Mucosa of gallbladder (tissue), 1 donor: ENCODE results near the gene NEUROG3. TPM values are rescaled to one million over a fixed set of nuclear protein-coding genes. Genes with fewer than 3 reads are reported as not detected.

Experiments
- DNase-seq: peaks from one replicate; pipeline ENCODE4 v3.0.0-alpha.2; 2020; ENCODE audit warnings: low spot score
- total RNA-seq: library from RNA; stranded (reverse); gene quantifications from one replicate; pipeline ENCODE4 v1.2.1, GENCODE V29; 2021
- donor health status: DM: no; HTN: no; CAD: no.

NEUROG3 gene
- total RNA-seq, result not detected

DNA sequence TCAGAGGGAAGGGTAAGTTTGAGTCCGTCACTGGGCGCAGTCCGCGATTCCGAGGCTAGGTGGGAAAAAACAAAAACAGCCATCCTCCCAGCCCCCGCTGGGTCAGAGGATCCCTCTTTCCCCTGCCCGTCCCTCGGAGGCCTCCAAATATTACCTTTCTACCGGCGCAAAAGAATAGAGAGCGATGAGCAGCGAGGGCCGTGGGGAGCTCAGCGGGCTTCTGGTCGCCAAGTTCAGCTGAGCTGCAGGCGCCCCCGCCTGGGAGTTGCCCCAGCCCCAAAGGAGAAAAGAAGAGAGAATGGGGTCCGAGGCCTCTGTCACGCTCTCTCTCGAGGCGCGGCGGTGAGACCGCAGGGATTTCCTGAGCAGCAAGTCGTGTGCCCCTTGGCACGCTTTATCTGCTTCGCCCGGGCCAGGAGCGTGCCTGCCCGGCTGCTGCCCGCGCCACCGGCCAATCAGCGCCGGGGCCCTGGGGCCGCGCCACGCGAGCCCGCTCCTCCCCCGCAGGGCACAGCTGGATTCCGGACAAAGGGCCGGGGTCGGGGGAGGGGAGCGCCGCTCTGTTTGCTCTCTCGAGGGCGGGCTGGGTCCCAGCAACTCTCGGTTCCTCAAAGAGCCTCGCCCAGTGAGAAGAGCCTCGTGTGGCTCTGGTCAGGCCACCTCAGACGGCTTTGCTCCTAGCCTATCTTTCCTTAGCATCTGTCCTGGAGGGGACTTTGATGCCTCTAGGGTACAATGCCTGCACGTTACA, at the start of gene NEUROG3:
TSS of gene NEUROG3 (minus strand) at position 367 of the 751 bp plus-strand sequence. CDS start 379 bp downstream, outside the sequence.
- DNase-seq, result no peak

- no peak for DNase-seq
Measured at GRCh38 chr10:69620625-69621024, 47.4 kb upstream of the NEUROG3 start.

DNA sequence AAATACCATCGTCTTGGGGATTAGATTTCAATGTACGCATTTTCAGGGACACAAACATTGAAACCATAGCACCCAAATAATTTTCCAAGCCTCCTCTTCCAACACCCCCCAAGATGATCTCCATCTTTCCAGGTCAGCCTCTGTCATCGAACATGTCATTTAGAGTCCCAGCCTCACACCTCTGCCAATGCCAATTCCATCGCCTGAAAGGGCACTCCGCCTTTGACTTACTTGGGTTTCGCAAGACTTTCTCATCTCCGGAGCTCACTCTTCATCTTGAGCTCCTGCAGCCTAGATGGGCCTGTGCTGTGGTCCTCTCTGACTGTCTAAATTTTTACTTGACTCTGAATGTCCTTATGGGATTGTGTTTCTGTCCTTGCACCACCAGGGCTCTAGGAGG, 46.4 kb upstream of the NEUROG3 start:
- DNase-seq, result no peak

GRCh38 chr10:69618746-69619145, 45.5 kb upstream of the NEUROG3 start:
- DNase-seq, result no peak

GRCh38 chr10:69616358-69616757, 43.1 kb upstream of the NEUROG3 start:
- DNase-seq, result no peak

GRCh38 chr10:69614130-69614529, 40.9 kb upstream of the NEUROG3 start:
- no peak for DNase-seq

GRCh38 chr10:69612760-69613159, 39.5 kb upstream of the NEUROG3 start:
- no peak for DNase-seq

DNA sequence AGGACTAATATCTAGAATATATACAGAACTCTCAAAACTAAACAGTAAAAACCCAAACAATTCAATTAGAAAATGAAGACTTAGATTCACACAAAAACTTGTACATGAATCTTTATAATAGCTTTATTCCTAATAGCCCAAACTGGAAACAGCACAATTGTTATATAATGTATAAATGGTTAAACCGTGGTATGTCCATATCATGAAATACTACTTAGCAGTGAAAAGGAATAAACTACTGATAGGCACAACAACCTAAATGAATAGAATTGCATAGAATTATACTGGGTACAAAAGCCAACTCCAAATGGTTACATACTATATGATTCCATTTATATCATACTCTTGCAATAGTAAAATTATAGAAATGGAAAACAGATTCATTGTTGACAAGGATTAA, 35.9 kb upstream of the NEUROG3 start:
- no peak for DNase-seq

- no peak for DNase-seq
Measured at GRCh38 chr10:69600761-69601330, 27.6 kb upstream of the NEUROG3 start.

DNA sequence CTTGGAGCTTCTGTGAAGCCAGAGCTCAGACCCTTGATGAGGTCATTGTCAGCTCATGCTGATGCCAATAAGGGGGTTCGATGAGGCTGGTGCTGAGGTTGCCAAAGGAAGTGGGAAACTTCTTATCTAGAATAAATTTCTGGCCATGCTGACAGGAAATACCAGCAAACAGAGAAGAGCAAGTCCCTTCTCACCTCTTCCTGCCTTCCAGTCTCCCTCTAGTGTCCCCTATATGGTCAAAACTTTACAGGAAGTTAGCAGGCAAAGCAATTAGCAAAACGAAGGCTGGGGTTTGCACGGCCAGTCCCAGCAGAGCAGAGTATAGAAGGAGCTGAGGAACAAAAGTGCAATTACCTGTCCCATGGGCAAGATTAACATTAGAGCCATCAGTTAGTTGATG, 15.1 kb upstream of the NEUROG3 start:
- DNase-seq, result no peak

DNA sequence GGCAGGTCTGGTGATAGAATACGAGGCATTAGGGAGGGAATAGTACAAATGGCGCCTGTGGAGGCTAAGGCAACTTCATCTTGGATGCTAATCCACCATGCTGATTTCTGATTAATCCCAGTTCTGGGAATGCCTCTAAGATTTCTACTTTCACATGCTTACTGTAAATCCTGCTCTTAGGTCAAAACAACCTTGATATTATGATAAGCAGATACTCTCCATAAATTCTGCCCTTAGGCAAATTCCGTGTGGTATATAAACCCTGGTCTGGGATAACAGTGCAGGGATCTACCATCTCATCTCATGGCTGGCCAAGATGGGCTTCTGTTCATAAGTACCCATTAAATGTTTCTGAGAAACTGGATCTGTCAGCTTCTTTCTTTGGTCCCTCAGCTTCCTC, 11.4 kb upstream of the NEUROG3 start:
- no peak for DNase-seq

GRCh38 chr10:69583106-69583505, 9.9 kb upstream of the NEUROG3 start:
- no peak for DNase-seq

DNA sequence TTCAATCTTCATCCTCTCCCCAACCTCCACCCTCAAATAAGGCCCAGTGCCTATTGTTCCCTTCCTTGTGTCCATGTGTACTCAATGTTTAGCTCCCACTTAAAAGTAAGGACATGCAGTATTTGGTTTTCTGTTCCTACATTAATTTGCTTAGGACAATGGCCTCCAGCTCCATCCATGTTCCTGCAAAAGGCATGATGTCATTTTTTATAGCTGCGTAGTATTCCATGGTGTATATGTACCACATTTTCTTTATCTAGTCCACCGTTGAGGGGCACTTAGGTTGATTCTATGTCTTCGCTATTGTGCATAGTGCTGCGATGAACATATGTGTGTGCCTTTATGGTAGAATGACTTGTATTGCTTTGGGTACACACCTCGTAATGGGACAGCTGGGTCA, 7.2 kb upstream of the NEUROG3 start:
- DNase-seq, result no peak

DNA sequence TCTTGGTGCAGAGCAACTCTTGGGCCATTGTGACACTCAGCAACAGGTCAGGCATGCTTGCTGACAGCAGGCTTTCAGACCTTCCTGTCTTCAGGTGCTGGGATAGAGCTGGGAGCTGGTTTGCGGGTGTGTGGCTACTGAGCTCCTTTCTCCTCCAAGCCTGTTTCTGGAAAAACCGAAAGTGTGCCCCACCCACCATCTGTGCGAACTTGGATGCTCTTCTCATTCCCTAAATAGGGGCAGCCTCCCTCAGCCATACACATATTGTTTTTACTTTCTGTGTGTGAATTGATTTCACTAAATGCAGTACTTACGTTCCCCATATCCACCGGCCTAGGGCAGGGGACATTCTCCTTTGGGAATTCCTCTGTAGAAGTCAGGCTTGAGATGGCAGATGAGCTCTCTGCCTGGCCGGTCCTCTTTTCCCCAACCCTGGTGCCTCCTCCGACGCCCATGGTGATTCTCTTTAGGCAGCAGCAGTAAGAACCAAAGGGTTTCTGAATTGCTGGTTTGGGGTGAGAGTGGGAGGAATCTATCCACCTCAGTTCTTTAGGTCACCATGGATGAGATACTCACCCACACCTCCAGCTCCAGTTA, 6.3 kb upstream of the NEUROG3 start:
- no peak for DNase-seq

DNA sequence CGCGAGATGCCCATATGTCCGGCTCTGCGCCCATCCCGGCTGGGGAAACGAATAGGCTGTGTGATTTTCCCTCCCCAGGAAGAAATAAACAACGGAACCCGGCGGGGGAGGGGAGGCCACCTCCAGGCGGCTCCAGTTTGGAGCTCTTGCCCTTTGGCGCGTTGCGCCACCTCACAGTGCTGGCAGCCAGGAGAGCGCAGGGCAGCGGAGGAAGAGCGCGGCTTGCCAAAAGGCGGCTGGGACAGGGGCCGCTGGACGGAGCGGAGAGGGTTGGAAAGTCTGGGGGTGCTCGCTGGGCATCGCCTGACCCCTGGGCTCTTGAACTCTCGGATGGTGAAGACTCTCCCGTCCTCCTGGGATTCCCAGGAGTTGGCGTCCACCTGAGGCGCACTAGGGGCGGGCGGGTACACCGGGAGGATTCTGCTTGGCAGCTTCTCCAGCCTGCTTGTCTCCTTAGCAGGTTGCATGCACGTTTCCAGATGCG, 5.3 kb upstream of the NEUROG3 start:
- DNase-seq, result no peak

DNA sequence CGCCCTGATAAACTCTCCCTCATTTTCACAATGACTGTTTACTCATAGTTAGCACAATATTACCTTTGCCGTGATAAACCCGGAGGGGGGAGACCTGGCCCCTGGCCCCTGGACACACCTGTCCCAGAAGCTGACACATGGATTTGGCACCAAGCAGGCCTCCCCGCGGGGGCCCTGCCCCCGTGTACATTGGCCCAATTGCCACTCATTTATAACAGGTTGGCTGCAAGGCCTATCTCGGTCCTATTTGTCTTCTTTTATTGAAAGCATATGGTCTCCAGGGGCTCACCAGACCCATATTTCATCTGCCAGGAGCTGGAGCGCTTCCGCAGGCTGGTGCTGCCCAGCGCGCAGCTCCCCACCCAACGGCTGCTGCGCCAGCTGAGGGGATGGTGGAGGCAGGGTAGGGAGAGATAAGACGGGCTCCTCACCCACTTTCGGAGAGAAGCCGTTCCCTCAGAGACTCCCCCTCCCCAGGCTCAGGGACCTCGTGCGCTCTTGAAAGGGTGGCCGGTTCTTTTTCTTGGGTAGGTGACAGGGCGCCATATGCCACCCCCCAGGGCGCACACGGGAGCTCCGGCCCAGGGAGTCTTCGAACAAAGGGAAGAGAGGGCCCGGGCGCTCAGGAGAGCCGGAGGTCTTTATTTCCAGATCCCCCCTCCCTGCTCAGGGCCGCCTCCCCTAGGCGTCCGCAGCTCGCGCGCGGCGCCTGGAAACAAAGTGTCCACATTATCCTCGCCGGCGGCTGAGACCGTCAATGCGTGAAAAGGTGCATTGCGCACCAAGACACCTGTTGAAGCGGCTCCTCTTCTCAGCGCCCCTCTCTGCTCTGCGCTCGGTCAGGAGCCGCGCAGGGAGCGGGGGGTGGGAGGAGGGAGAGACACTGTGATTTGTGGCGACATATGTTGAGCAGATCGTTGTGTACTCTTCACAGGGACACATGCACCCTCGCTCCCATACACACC, 4.3 kb upstream of the NEUROG3 start:
- no peak for DNase-seq

- DNase-seq, result no peak
Measured at GRCh38 chr10:69576334-69577011, 3.3 kb upstream of the NEUROG3 start.

GRCh38 chr10:69575164-69575722, 2.0 kb upstream of the NEUROG3 start:
- no peak for DNase-seq

DNA sequence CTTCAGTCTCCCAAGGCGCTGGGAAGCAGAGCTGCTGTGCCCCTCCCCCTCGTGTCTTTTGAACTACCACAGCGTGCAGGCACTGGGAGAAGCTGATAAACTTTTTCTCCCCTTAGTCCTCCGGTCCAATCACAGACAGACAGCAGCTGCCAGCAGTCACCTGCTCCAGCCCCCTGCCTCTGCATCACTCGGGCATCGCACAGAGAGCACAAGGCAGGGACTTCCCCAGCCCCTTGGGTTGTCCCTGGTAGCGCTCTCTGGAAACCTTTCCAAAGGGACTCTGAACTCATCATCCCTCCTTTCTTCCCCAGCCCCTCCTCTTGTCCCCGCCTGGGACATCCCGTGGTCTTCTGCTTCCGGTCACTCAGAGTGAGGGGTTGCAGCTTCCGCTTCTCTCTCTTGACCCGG, 1.4 kb upstream of the NEUROG3 start:
- DNase-seq, result no peak

DNA sequence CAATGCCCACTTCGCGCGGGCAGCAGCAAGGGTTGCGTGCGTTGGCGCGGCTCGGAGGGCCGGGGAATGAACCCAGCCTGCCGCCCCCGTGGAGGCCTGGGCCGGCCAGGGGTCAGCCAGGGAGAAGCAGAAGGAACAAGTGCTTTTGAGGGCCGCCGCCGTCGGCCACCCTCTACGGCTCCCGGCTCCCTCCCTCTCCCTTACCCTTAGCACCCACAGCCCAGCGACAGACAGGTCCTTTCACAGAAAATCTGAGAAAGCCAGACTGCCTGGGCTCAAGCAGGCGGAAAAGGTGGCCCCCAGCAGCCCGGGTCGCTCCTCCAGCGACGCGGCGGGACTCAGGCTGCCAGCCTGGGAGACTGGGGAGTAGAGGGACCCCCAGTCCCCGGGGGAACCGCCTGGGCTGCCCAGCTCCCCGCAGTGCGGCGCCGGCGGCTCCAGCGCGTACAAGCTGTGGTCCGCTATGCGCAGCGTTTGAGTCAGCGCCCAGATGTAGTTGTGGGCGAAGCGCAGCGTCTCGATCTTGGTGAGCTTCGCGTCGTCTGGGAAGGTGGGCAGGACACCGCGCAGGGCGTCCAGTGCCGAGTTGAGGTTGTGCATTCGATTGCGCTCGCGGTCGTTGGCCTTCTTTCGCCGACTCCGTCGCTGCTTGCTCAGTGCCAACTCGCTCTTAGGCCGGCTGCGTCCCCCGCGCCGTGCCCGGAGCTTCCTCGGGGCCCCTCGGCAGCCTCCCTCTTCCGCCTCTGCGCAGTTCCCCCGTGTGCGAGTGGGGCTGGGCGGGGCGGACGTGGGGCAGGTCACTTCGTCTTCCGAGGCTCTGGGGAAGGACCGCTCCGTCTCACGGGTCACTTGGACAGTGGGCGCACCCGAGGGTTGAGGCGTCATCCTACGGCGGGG, 815 bp downstream of the NEUROG3 start:
- DNase-seq, result no peak
